GM21367 (cell line): ENCODE measurements around the gene RPS10.
"Not testable (repeated sequence)": the region's sequence is repeated elsewhere in the genome, so short reads cannot be mapped to it uniquely, and the experiment has no call there.

ENCODE experiments used
- ATAC-seq: cut with Tn5 transposase; IDR thresholded peaks from one replicate; pipeline ENCODE4 v1.9.1; 2021; ENCODE audit not compliant: unreplicated experiment

The RPS10 gene

GRCh38 chr6:34393191-34393965 is 32.5 kb downstream of the RPS10 start:
- no peak for ATAC-seq

DNA sequence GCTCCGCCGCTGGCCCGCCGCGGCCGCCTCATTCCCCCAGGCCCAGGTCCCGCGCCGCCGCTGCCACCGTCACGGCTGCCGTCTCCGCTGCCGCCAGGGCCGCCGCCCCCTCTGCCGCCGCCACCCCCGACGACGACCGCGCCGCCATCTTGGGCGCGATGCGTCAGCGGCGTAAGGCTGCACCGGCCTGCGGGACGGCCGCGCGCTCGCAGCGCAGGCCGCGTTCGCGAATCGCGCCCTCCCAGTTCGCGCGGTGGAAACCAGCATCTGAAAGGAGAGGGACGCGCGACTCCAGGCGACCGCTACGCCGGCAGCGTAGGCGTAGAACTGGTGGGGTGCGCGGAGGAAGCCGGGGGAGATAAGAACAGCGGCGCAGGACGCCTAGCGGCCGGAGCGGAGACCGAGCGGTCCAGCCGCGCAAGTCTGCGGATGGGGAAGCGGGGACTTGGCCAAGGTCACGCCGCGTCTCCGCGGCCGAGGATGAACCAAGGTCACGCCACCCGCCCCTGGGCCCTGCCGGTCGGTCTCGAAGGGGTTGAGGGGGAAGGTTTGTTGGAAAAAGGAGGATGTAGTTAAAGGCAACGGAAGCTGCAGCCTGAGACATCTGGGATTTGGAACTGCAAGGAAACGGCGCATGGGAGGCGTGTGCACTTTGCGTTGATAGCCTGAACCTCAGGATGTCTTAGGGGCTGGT is 33.2 kb downstream of the RPS10 start, which contains the start of gene NUDT3:
NUDT3 (minus strand) TSS at position 173 of the 694 bp plus-strand sequence. CDS start 307 bp downstream, outside the sequence.
- peak; percentile 80 for ATAC-seq

DNA sequence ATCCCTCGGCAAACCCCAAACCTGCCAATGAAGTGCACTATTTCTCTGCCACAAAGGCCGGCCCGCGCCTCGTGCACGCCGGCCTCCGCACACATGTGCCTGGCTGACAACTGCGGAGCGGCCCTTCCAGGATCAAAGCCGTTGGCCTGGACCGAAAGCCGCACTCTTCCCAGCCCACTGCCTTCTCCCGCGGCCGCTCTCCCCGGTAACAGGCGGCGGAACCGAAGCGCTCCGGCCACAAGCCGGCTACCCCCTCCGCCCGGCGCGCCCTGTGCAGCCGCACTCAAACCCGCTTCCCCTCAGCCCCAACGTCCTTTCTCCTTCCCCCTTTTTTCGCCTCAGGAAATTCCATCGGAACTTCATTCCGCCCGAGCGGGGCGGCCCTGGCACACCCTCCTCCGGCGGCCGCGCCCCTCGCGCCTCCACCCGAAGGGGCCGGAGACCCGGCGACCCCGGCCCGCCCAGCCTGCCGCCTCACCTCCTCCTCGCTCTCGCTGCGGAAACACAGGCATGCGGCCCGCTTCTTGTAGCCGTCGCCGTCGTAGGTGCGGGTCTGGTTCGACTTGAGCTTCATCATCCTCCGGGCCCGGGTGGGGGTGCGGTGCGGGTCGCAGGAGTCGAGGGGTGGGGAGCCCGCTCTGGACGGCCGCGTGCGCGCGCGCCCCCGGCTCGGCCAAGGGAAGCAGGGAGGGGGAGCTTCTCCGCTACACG is 33.9 kb downstream of the RPS10 start:
- peak; percentile 20 for ATAC-seq

DNA sequence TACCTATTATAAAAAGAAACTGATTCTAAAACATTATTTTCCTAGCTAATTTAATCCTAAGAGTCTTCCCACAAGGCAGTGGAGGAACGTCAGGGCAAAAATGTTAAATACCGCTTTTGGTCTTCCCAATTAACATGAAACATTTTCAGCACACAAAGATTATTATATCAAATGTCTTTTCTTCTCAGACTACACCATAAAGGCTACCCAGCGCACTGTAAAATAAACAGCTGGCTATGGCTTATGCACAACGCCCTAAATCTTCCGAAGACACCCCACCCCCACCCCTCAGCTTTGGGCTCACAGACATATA is 34.4 kb downstream of the RPS10 start:
- ATAC-seq, result no peak

DNA sequence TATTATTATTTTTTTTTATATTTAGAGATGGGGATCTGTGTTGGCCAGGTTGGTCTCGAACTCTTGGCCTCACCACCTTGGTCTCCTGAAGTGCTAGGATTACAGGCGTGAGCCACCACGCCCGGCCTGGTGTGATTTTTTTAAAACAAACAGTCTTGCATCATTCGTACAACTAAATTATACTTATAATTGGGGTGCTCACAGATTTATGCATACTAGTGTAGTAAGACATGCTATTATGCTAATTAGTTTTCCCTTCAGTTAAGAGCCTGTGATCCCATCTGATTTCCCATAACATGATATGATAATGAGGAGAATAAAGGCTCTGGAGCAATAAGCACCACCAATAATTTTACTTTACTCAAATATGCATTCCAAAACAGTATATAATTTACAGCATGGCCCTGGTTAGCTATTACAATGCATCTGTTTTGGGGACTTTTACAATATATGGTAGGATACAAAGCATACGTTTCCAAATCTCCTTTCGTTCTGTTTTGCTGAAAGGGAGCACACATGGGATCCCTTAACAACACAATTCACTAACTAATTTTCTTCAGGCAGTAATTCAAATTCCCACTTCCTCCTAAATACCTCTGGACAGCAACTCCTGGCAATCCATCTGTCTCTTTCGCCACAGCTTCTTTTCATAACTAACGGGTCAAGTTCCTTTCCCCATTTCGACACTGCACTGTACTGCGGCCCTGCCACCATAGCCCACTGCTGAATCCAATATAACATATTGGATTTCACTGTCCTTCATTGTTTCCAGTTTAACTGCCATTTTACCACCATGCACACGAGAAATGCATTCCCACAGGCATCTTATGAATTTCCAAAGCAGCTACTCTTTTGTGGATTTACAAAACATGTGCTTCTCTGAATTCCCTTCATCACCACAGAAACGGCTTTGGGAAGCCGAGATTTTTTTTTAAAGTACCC is 35.1 kb downstream of the RPS10 start:
- no peak for ATAC-seq

DNA sequence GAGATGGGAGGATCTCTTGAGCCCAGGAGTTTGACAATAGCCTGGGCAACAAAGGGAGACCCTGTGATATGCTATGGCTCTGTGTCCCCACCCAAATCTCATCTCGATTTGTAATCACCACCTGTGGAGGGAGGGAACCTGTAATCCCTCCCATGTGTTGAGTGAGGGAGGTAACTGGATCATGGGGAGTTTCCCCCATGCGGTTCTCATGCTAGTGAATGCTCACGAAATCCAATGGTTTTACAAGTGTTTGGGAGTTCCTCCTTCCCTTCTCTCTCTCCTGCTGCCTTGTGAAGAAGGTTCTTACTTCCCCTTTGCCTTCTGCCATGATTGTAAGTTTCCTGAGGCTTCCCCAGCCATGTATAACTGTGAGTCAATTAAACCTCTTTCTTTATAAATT is 36.8 kb downstream of the RPS10 start:
- no peak for ATAC-seq

GRCh38 chr6:34388421-34388820 is 37.4 kb downstream of the RPS10 start:
- no peak for ATAC-seq

DNA sequence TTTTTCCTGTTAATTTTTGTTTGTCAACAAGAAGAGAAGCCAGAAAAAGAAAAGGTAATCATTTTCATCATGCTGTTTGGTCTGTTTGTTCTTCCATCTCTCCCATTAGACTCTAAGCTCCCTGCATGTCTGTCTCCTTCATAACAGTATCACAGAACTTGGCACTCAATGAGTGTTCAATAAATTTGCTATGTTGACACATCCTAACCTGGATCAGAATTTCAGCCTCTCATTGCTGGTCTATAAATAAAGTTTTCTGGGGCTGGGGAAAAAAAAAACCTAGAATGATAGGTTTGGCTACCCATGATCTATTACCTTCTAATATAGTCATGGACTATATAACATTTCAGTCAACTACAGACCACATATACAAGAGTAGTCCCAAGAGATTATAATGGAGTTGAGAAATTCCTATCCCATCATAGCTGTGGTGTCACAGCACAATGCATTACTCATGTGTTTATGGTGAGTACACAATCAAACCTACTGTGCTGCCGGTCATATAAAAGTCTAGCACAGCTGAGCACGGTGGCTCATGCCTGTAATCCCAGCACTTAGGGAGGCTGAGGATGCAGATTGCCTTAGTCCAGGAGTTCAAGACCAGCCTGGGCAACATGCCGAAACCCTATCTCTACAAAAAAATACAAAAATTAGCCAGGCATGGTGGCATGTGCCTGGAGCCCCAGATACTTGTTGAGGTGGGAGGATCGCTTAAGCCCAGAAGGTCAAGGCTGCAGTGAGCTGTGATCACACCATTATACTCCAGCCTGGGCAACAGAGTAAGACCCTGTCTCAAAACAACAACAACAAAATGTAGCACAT is 39.3 kb downstream of the RPS10 start:
- no peak for ATAC-seq

- no peak for ATAC-seq
Observed at GRCh38 chr6:34385793-34386195, 40.1 kb downstream of the RPS10 start.

GRCh38 chr6:34384321-34385153 is 41.3 kb downstream of the RPS10 start:
- ATAC-seq, result no peak

DNA sequence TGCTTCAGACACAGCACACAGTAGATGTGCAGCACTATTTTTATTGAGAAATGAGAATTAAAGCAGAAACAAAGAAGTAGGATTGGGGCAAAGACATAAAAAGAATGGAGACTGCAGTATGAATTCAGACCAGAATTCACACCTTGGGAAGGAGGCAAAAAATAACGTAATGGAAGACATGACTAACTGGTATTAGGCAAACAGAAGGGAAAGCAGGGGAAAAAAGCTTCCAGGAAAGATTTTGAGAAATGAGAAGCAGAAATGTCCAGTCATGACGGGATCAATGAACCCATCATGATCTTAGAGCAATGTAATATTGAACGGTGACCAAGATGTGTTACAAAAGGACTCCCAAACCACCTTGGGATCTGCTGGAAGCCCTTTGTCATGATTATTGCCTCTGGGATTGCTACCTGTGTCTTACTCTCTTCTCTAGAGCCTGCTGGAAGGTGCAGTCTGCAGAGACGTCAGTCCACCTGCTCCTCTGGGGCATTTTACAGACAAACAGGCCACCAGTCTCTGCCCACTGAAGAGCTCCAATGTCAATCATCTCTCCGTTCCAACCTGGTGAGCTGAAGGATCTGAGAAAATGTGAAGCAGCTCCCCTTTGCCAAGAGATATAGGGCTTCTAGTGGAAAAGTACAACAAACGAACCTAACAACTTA is 42.1 kb downstream of the RPS10 start:
- ATAC-seq, result no peak

DNA sequence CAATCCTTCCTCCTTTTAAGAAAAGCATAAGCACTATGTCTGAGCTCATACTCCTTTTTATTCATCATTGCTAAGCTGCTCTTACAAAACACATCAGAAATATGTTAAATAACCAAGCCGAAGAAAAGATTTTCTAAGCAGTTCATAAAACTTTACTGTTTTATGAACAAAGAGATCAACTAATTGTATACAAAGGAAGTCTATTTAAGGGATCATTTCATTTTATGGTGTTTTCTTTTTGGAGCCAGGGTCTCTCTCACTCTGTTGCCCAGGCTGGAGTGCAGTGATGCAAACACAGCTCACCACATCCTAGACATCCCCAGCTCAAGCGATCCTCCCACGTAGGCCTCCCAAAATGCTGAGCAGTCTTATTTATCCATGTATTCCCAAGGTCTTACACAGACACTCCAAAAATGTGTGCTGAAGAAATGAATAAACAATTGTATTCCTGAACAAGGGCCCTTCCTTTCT is 42.7 kb downstream of the RPS10 start:
- no peak for ATAC-seq

- no peak for ATAC-seq
Observed at GRCh38 chr6:34381081-34381480, 44.8 kb downstream of the RPS10 start.

DNA sequence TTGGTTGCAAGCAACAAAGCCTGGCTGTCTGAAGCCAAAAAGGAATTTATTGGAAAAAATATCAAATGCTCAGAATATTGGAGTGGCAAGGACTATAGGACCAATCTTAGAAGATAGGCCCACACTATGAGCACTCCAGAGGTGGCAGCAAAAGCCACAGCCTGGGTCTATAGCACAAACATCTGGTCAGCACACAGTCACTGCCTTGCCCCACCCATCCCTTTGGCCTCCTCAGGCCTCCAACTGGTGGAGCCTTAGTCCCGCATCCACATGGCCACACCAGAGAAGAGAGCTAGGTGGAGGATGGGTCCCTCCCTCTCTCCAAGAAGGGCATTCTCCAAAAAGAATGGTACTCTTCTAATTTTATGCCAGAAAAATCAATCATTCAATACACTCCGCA is 47.4 kb downstream of the RPS10 start:
- ATAC-seq, result no peak

- no peak for ATAC-seq
Observed at GRCh38 chr6:34377984-34378383, 47.9 kb downstream of the RPS10 start.

- not testable (repeated sequence) for ATAC-seq
Observed at GRCh38 chr6:34377571-34377970, 48.3 kb downstream of the RPS10 start.

DNA sequence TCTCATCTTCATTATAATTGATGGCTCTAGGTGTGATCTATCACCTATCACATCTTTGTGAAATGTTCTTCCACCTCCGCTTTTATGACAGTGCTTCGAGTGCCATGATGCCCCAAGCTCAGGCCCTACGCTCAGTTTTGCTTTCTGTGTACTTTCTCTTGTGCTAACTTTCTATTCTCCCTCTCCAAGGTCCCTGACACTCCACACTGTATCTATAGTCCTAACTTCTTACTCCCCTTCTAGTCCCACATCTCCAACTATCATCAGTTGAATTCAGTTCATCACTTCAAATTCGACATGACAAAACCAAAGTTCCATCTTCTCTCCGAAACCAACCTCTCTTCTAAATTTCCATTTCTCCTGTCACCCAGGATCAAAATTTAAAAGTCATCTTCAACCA is 50.0 kb downstream of the RPS10 start:
- no peak for ATAC-seq

DNA sequence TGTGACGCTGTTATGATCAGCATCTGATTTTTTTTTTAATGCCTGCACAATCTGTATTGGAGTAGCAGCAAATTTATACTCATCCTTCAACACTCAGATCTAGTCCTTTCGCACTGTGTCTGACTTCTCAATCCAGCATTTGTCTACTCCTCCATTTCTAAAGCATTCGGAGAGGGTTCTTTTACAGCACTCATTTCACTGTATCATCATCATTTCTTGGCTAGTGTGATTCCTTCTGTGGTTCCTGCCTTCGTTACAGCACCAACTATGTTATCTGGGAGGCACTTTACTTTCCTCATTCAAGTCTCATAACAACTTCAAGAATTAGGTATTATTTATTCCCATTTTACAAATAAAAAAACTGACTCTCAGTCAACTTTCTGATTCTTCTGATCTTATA is 51.4 kb downstream of the RPS10 start:
- ATAC-seq, result no peak
